ENCODE measurements around the gene SREBF1.

DNA sequence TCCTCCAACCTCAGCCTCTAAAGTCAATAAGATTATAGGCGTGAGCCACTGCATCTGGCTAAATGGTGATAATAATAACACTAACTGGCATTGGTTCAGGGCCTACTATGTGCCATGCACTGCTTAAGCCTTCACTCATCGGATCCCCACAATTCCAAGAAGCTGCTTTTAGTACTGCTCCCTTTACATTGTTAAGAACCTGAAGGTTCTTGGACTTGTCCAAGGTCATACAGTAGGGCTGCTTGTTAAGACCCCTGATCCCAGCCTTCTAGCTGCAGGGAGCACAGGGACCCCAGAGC is 6.6 kb downstream of the SREBF1 start:
- TF ChIP-seq POLR2AphosphoS5 (IDR thresholded peaks at IDR 0.05; ENCODE audit: insufficient read depth in 1 of 2, low read depth in 1 of 2) = no peak
- TF ChIP-seq, protein P1, sequence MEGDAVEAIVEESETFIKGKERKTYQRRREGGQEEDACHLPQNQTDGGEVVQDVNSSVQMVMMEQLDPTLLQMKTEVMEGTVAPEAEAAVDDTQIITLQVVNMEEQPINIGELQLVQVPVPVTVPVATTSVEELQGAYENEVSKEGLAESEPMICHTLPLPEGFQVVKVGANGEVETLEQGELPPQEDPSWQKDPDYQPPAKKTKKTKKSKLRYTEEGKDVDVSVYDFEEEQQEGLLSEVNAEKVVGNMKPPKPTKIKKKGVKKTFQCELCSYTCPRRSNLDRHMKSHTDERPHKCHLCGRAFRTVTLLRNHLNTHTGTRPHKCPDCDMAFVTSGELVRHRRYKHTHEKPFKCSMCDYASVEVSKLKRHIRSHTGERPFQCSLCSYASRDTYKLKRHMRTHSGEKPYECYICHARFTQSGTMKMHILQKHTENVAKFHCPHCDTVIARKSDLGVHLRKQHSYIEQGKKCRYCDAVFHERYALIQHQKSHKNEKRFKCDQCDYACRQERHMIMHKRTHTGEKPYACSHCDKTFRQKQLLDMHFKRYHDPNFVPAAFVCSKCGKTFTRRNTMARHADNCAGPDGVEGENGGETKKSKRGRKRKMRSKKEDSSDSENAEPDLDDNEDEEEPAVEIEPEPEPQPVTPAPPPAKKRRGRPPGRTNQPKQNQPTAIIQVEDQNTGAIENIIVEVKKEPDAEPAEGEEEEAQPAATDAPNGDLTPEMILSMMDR (IDR thresholded peaks at IDR 0.05) = no peak
